H1 (cell line): ENCODE data around the gene PDP2. TPM values are rescaled to one million over a fixed set of nuclear protein-coding genes. Genes with fewer than 3 reads are reported as not detected.

Experiments used
- CTCF ChIA-PET: fragments of 300-600 bp; sonication (Branson Sonifier 250); formaldehyde crosslinking; loops from one replicate; lab custom pipeline; 2021; ENCODE audit not compliant: partially characterized antibody; lab: Charles Lee
- POLR2A ChIA-PET: fragments of 300-600 bp; sonication (Branson Sonifier 250); formaldehyde crosslinking; loops from one replicate; lab custom pipeline; 2021; ENCODE audit warnings: inconsistent platforms; ENCODE audit not compliant: partially characterized antibody; lab: Charles Lee
- DNase-seq, 2 experiments: peaks; one replicate each; pipeline versions ENCODE4 v3.0.0 to v3.0.0-alpha.2; 2010 to 2022; ENCODE audit warnings: low spot score in 2 of 2, low read depth in 1 of 2, mixed read lengths in 1 of 2
- FAIRE-seq: peaks from 2 replicates; lab custom pipeline; 2011; peaks lifted over from hg19 to GRCh38; lab: Jason Lieb, UNC
- H2AFZ ChIP-seq: 2 replicates; pipeline ENCODE4 v1.8.1; 2012; ENCODE audit warnings: low read length, inconsistent platforms
- H2AK5ac ChIP-seq: 2 replicates; pipeline ENCODE4 v1.6.1; 2013; ENCODE audit warnings: low read depth, low read length
- H2BK120ac ChIP-seq: replicated peaks from 2 replicates; pipeline ENCODE3; 2013; ENCODE audit warnings: low read depth, low read length, inconsistent platforms
- H2BK12ac ChIP-seq: 2 replicates; pipeline ENCODE4 v1.6.1; 2013; ENCODE audit warnings: low read depth, low read length
- H2BK15ac ChIP-seq: 2 replicates; pipeline ENCODE4 v1.6.1; 2013; ENCODE audit warnings: low read length
- H2BK20ac ChIP-seq: 2 replicates; pipeline ENCODE4 v1.6.1; 2013; ENCODE audit warnings: low read length
- H2BK5ac ChIP-seq: 2 replicates; pipeline ENCODE4 v1.6.1; 2013; ENCODE audit warnings: low read depth, low read length
- H3K14ac ChIP-seq: 2 replicates; pipeline ENCODE4 v1.6.1; 2013; ENCODE audit warnings: inconsistent platforms; ENCODE audit not compliant: insufficient read length
- H3K18ac ChIP-seq: 2 replicates; pipeline ENCODE4 v1.6.1; 2013; ENCODE audit warnings: low read length; ENCODE audit errors: extremely low read depth
- H3K23ac ChIP-seq: 2 replicates; pipeline ENCODE4 v1.6.1; 2013; ENCODE audit warnings: inconsistent platforms; ENCODE audit not compliant: insufficient read length
- H3K23me2 ChIP-seq: 2 replicates; pipeline ENCODE4 v1.6.1; 2013; ENCODE audit warnings: low read depth, low read length
- H3K27ac ChIP-seq: 2 replicates; pipeline ENCODE4 v1.6.1; 2011; ENCODE audit warnings: low read depth, low read length, inconsistent platforms
- H3K27me3 ChIP-seq, 4 experiments: replicated peaks in 1 of 4; 1 replicate in 1 of 4; 2 replicates in 3 of 4; pipeline versions ENCODE4 v1.6.1 to v1.8.1; 2011 to 2013; ENCODE audit warnings: low read length in 3 of 4, mild to moderate bottlenecking in 3 of 4, inconsistent platforms in 2 of 4, mixed read lengths in 2 of 4, moderate library complexity in 1 of 4; ENCODE audit not compliant: control insufficient read depth in 3 of 4, insufficient read depth in 3 of 4; ENCODE audit errors: extremely low read depth in 1 of 4
- H3K36me3 ChIP-seq, 4 experiments: 2 replicates each; pipeline versions ENCODE4 v1.6.1 to v1.8.1; 2011 to 2013; ENCODE audit warnings: mild to moderate bottlenecking in 4 of 4, low read length in 3 of 4, moderate library complexity in 2 of 4, control low read depth in 1 of 4, inconsistent platforms in 1 of 4; ENCODE audit not compliant: insufficient read depth in 4 of 4, control insufficient read depth in 2 of 4
- H3K4ac ChIP-seq: replicated peaks from 2 replicates; pipeline ENCODE3; 2013; ENCODE audit warnings: low read length, low read depth, mixed read lengths, inconsistent platforms; ENCODE audit not compliant: insufficient read length
- H3K4me1 ChIP-seq, 4 experiments: replicated peaks in 1 of 4; 1 replicate in 1 of 4; 2 replicates in 3 of 4; pipeline versions ENCODE4 v1.6.1 to v1.8.1; 2011 to 2013; ENCODE audit warnings: low read length in 3 of 4, inconsistent platforms in 2 of 4, mixed read lengths in 1 of 4; ENCODE audit not compliant: insufficient read depth in 4 of 4, control insufficient read depth in 3 of 4
- H3K4me2 ChIP-seq, 2 experiments: 2 replicates each; pipeline versions ENCODE4 v1.6.1 to v1.8.1; 2011 to 2013; ENCODE audit warnings: low read depth in 2 of 2, low read length in 2 of 2, control low read depth in 1 of 2, inconsistent platforms in 1 of 2, mild to moderate bottlenecking in 1 of 2; ENCODE audit not compliant: insufficient read depth in 1 of 2
- H3K4me3 ChIP-seq, 4 experiments: fragments of 200-600, 300-600 bp in 1 of 4; sonication (generic), shearing (Covaris generic), sonication (Bioruptor Twin) in 1 of 4; 2 replicates each; pipeline versions ENCODE4 v1.5.1 to v1.8.1; 2011 to 2016; ENCODE audit warnings: low read length in 4 of 4, low read depth in 3 of 4, control low read depth in 2 of 4, inconsistent platforms in 2 of 4, mild to moderate bottlenecking in 2 of 4, mixed read lengths in 1 of 4, moderate library complexity in 1 of 4; ENCODE audit not compliant: insufficient read depth in 2 of 4; ENCODE audit errors: extremely low read depth in 1 of 4
- H3K56ac ChIP-seq: replicated peaks from 2 replicates; pipeline ENCODE3; 2013; ENCODE audit warnings: low read depth, mild to moderate bottlenecking, mixed read lengths, low read length, inconsistent platforms; ENCODE audit not compliant: insufficient read length
- H3K79me1 ChIP-seq: 2 replicates; pipeline ENCODE4 v1.6.1; 2013; ENCODE audit warnings: low read depth, low read length, control low read depth
- H3K79me2 ChIP-seq, 2 experiments: 2 replicates each; pipeline versions ENCODE4 v1.6.1 to v1.8.1; 2012 to 2013; ENCODE audit warnings: low read length in 2 of 2, mild to moderate bottlenecking in 2 of 2, inconsistent platforms in 1 of 2; ENCODE audit not compliant: insufficient read depth in 2 of 2, control insufficient read depth in 1 of 2
- H3K9ac ChIP-seq, 4 experiments: replicated peaks in 1 of 4; 1 replicate in 1 of 4; 2 replicates in 3 of 4; pipeline versions ENCODE4 v1.6.1 to v1.8.1; 2011 to 2013; ENCODE audit warnings: low read depth in 3 of 4, low read length in 3 of 4, control low read depth in 2 of 4, mild to moderate bottlenecking in 2 of 4, moderate library complexity in 2 of 4, inconsistent platforms in 1 of 4; ENCODE audit errors: extremely low read depth in 1 of 4
- H3K9me3 ChIP-seq, 2 experiments: 2 replicates each; pipeline versions ENCODE4 v1.6.1 to v1.8.1; 2012 to 2013; ENCODE audit warnings: mild to moderate bottlenecking in 2 of 2, moderate library complexity in 2 of 2, control low read depth in 1 of 2, inconsistent platforms in 1 of 2, low read depth in 1 of 2, low read length in 1 of 2, mixed read lengths in 1 of 2; ENCODE audit not compliant: insufficient read depth in 2 of 2
- H4K20me1 ChIP-seq, 2 experiments: replicated peaks in 1 of 2; 2 replicates each; pipeline versions ENCODE3 to v1.8.1; 2011 to 2013; ENCODE audit warnings: inconsistent platforms in 2 of 2, low read length in 2 of 2, mild to moderate bottlenecking in 1 of 2; ENCODE audit not compliant: insufficient read depth in 2 of 2, control insufficient read depth in 1 of 2
- H4K5ac ChIP-seq: 2 replicates; pipeline ENCODE4 v1.6.1; 2013; ENCODE audit warnings: low read length, low read depth, mixed read lengths, inconsistent platforms; ENCODE audit not compliant: insufficient read length
- H4K8ac ChIP-seq: 2 replicates; pipeline ENCODE4 v1.8.0; 2013; ENCODE audit warnings: mild to moderate bottlenecking, moderate library complexity, low read length, inconsistent platforms; ENCODE audit not compliant: insufficient read depth; ENCODE audit errors: extremely low read depth
- H4K91ac ChIP-seq: replicated peaks from 2 replicates; pipeline ENCODE3; 2013; ENCODE audit warnings: low read length, mixed read lengths, inconsistent platforms; ENCODE audit not compliant: insufficient read length
- CHD2 ChIP-seq: IDR thresholded peaks from 2 replicates; pipeline ENCODE4 v1.6.1; 2012; ENCODE audit warnings: low read length, improper control_type of control experiment
- E2F6 ChIP-seq: IDR thresholded peaks from 2 replicates; pipeline ENCODE4 v1.6.1; 2012; ENCODE audit warnings: inconsistent platforms
- HDAC2 ChIP-seq, 2 experiments: fragments of 300-600 bp in 1 of 2; sonication (generic) in 1 of 2; IDR thresholded peaks; 2 replicates each; pipeline ENCODE4 v1.6.1; 2011 to 2012; ENCODE audit warnings: low read depth in 2 of 2, low read length in 2 of 2, mild to moderate bottlenecking in 2 of 2, moderate library complexity in 2 of 2, borderline replicate concordance in 1 of 2, inconsistent platforms in 1 of 2
- KDM5A ChIP-seq: fragments of 200-600 bp; IDR thresholded peaks from 2 replicates; pipeline ENCODE4 v1.7.1; 2012; ENCODE audit warnings: mild to moderate bottlenecking, low read length, inconsistent platforms, mixed read lengths
- POLR2A ChIP-seq, 2 experiments: IDR thresholded peaks; 1 replicate in 1 of 2; 2 replicates in 1 of 2; pipeline ENCODE4 v1.6.1; 2011; ENCODE audit warnings: low read depth in 2 of 2, low read length in 2 of 2, mild to moderate bottlenecking in 2 of 2; ENCODE audit errors: control extremely low read depth in 1 of 2
- TAF7 ChIP-seq: optimal IDR thresholded peaks from 2 replicates; pipeline ENCODE3; 2011; ENCODE audit warnings: low read depth, mild to moderate bottlenecking, inconsistent platforms, low read length, moderate library complexity, borderline replicate concordance
- TBP ChIP-seq: IDR thresholded peaks from 2 replicates; pipeline ENCODE4 v1.6.1; 2011; ENCODE audit warnings: low read depth, low read length, improper control_type of control experiment
- WGBS, 2 experiments: shearing (Covaris generic) in 1 of 2; methylation state at CpG; one replicate each; pipeline versions ENCODE4 v1.1.6 to v1.1.7; 2013 to 2015; ENCODE audit warnings: low lambda C conversion rate in 2 of 2, mixed read lengths in 2 of 2, inconsistent platforms in 1 of 2, low coverage in 1 of 2, missing lambda C conversion rate in 1 of 2; ENCODE audit not compliant: insufficient replicate concordance in 2 of 2, insufficient coverage in 1 of 2, insufficient read length in 1 of 2; ENCODE audit errors: extremely low coverage in 1 of 2, missing lambda C conversion rate in 1 of 2; 5-methylcytosine and 5-hydroxymethylcytosine counted together
- polyA plus RNA-seq, 7 experiments: library from polyadenylated mRNA; depleted of rRNA in 3 of 7; stranded (reverse) in 5 of 7; unstranded in 2 of 7; fragments of >200 nt in 5 of 7; fragments of 200-250 nt in 2 of 7; gene quantifications; 1 replicate in 5 of 7; 2 replicates in 1 of 7; 4 replicates in 1 of 7; pipeline versions ENCODE4 v1.2.1 to v1.2.3, GENCODE V29; 2011 to 2013; ENCODE audit warnings: missing spikeins in 2 of 7, mixed read lengths in 2 of 7
- total RNA-seq: library from RNA; stranded (reverse); fragmentation: NEBNext Ultra II Directional; extraction: Animal tissue kit (Norgen Biotek cat#: 25700); gene quantifications from 2 replicates; pipeline ENCODE4 v1.2.1, GENCODE V29; 2021

PDP2 gene
- total and polyA plus RNA-seq, 2 of the 8 experiments (the other 6 are each of a cell fraction or from before 2014, with no cell fraction given), result 11.7 to 36.5 TPM

GRCh38 chr16:66934138-66934838, 54.0 kb downstream of the PDP2 start, which contains the start of gene CIAO2B:
CIAO2B (minus strand) TSS chr16:66934402; CDS start chr16:66934364, 38 bp downstream.
- Histone ChIP-seq H2AFZ (peak within 1 kb of the TSS; percentile 77; the same call in 1 of the 2 replicates), H2AK5ac (no peak within 1 kb of the TSS), H3K23ac (no peak within 1 kb of the TSS), H3K4me1 (peaks cover 0 to 9% (median 5%) of the 10 kb centered on the region in 4 experiments; a peak in 4 of 7 replicates), H3K9ac (peak within 1 kb of the TSS; percentile 58 to 78 (median 62)), H3K4ac (peak within 1 kb of the TSS; percentile 91), H4K20me1 (peaks cover 2 to 9% of the 10 kb centered on the region in 2 experiments), H3K18ac (peak within 1 kb of the TSS; percentile 95), H3K56ac (no peak within 1 kb of the TSS), H3K79me1 (peaks cover 2% of the 10 kb centered on the region; the same call in 1 of the 2 replicates), H2BK12ac (peak within 1 kb of the TSS; percentile 84; the same call in 1 of the 2 replicates), H3K36me3 (peaks cover 0 to 3% (median under 1%) of the 10 kb centered on the region in 4 experiments; a peak in 3 of 8 replicates), H3K23me2 (peaks cover 15% of the 10 kb centered on the region; the same call in 1 of the 2 replicates), H2BK15ac (no peak within 1 kb of the TSS), H4K5ac (no peak within 1 kb of the TSS), H3K27ac (no peak within 1 kb of the TSS), H2BK120ac (no peak within 1 kb of the TSS), H4K8ac (peak within 1 kb of the TSS; percentile 22; the same call in 1 of the 2 replicates), H4K91ac (peak within 1 kb of the TSS; percentile 60), H3K4me2 (peak within 1 kb of the TSS; percentile 89 to 99), H2BK20ac (no peak within 1 kb of the TSS), H3K27me3 (peaks cover 0 to 9% (median 6%) of the 10 kb centered on the region in 4 experiments; a peak in 4 of 7 replicates), H3K79me2 (no peaks in the 10 kb centered on the region; a peak in 1 of 4 replicates), H3K9me3 (no peaks in the 10 kb centered on the region), H3K4me3 (peak within 1 kb of the TSS; percentile 79 to 92 (median 90)), H2BK5ac (no peak within 1 kb of the TSS), H3K14ac (no peak within 1 kb of the TSS)
- ChIA-PET CTCF (interaction anchor here (0.6 to 5.5 kb wide), 7 partner anchors 13 to 103 kb away, joined by 3 to 44 read pairs (median 10); no protein-coding TSS in a partner anchor), POLR2A (interaction anchor here (0.5 to 1.8 kb wide), 3 partner anchors 54 to 251 kb away, joined by 3 to 5 read pairs (median 3); partner anchors contain the start of gene PDP2)
- 3% methylated on average over 46 of the region's 76 CpGs; no CpG with 5 or more reads in 1 of the 2 experiments for WGBS, 2 experiments
- no peak for FAIRE-seq
- peak in 1 of 2 experiments; percentile 83 for DNase-seq
- TF ChIP-seq TAF7 (no peak), POLR2A (IDR thresholded peaks at IDR 0.05; ENCODE audit: control extremely low read depth in 1 of 2, low read depth in 2 of 2, low read length in 2 of 2) (peak in 1 of 2 experiments; percentile 51; a peak in 2 of 3 replicates), E2F6 (peak; percentile 40; the same call in 1 of the 2 replicates), KDM5A (no peak), TBP (peak; percentile 43; the same call in 1 of the 2 replicates), CHD2 (peak; percentile 56; the same call in 1 of the 2 replicates), HDAC2 (IDR thresholded peaks at IDR 0.05; ENCODE audit: borderline replicate concordance in 1 of 2, low read depth in 2 of 2, low read length in 2 of 2) (0 out of 4 replicates have a peak, but pooled peaks of 1 of the 2 experiments have one; percentile 30)
